ENCODE data around the gene NAV1. TPM values are rescaled to one million over a fixed set of nuclear protein-coding genes. Genes with fewer than 3 reads are reported as not detected.
"Not testable (repeated sequence)": the region's sequence is repeated elsewhere in the genome, so short reads cannot be mapped to it uniquely, and the experiment has no call there.

Gene NAV1
- total RNA-seq, 1 donor from 2014 or later: 0.83 TPM

- intact Hi-C loops (cut with micrococcal nuclease): no loop called here
- H3K4me1 Mint-ChIP-seq (ENCODE audit: low read depth): peaks cover 23% of the 10 kb centered on the region
- DNase-seq (ENCODE audit: low spot score): no peak
- no peak overlapping the region for H3K4me3 Mint-ChIP-seq
- H3K27me3 Mint-ChIP-seq (ENCODE audit: insufficient read depth): peaks cover 60% of the 10 kb centered on the region
- H3K27ac Mint-ChIP-seq: no peak overlapping the region
- no peaks in the 10 kb centered on the region for H3K9me3 Mint-ChIP-seq
- no peaks in the 10 kb centered on the region for H3K36me3 Mint-ChIP-seq (ENCODE audit: low read depth)
Observed at GRCh38 chr1:201537467-201537866, 1.5 kb upstream of the NAV1 start.

- intact Hi-C loops (cut with micrococcal nuclease): no loop called here
- Mint-ChIP-seq H3K4me1 (ENCODE audit: low read depth) (peaks cover 23% of the 10 kb centered on the region), H3K36me3 (ENCODE audit: low read depth) (no peaks in the 10 kb centered on the region), H3K9me3 (no peaks in the 10 kb centered on the region), H3K4me3 (peak overlapping the region; percentile 63), H3K27ac (no peak overlapping the region), H3K27me3 (ENCODE audit: insufficient read depth) (peaks cover 64% of the 10 kb centered on the region)
- DNase-seq (ENCODE audit: low spot score): no peak
Observed at GRCh38 chr1:201537891-201538611, 876 bp upstream of the NAV1 start.

- Mint-ChIP-seq H3K4me1 (ENCODE audit: low read depth) (peaks cover 21% of the 10 kb centered on the region), H3K4me3 (peak overlapping the region; percentile 28), H3K36me3 (ENCODE audit: low read depth) (no peaks in the 10 kb centered on the region), H3K27me3 (ENCODE audit: insufficient read depth) (peaks cover 75% of the 10 kb centered on the region), H3K27ac (no peak overlapping the region), H3K9me3 (no peaks in the 10 kb centered on the region)
- DNase-seq (ENCODE audit: low spot score): no peak
- intact Hi-C loops (cut with micrococcal nuclease): no loop called here
Observed at GRCh38 chr1:201539561-201540431, 869 bp downstream of the NAV1 start.

GRCh38 chr1:201540846-201541735, 2.2 kb downstream of the NAV1 start:
- H3K27me3 Mint-ChIP-seq (ENCODE audit: insufficient read depth): peaks cover 75% of the 10 kb centered on the region
- no peak overlapping the region for H3K27ac Mint-ChIP-seq
- H3K9me3 Mint-ChIP-seq: no peaks in the 10 kb centered on the region
- peaks cover 15% of the 10 kb centered on the region for H3K4me1 Mint-ChIP-seq (ENCODE audit: low read depth)
- H3K4me3 Mint-ChIP-seq: no peak overlapping the region
- intact Hi-C loops (cut with micrococcal nuclease): no loop called here
- no peaks in the 10 kb centered on the region for H3K36me3 Mint-ChIP-seq (ENCODE audit: low read depth)
- no peak for DNase-seq (ENCODE audit: low spot score)

GRCh38 chr1:201542309-201543035, 3.5 kb downstream of the NAV1 start:
- Mint-ChIP-seq H3K4me1 (ENCODE audit: low read depth) (peaks cover 7% of the 10 kb centered on the region), H3K27ac (no peak overlapping the region), H3K27me3 (ENCODE audit: insufficient read depth) (peaks cover 62% of the 10 kb centered on the region), H3K9me3 (no peaks in the 10 kb centered on the region), H3K4me3 (no peak overlapping the region), H3K36me3 (ENCODE audit: low read depth) (no peaks in the 10 kb centered on the region)
- intact Hi-C loops (cut with micrococcal nuclease): no loop called here
- no peak for DNase-seq (ENCODE audit: low spot score)

- H3K9me3 Mint-ChIP-seq: no peaks in the 10 kb centered on the region
- intact Hi-C loops (cut with micrococcal nuclease): no loop called here
- H3K4me3 Mint-ChIP-seq: no peak overlapping the region
- H3K36me3 Mint-ChIP-seq (ENCODE audit: low read depth): no peaks in the 10 kb centered on the region
- H3K27ac Mint-ChIP-seq: no peak overlapping the region
- H3K27me3 Mint-ChIP-seq (ENCODE audit: insufficient read depth): peaks cover 50% of the 10 kb centered on the region
- no peaks in the 10 kb centered on the region for H3K4me1 Mint-ChIP-seq (ENCODE audit: low read depth)
- DNase-seq (ENCODE audit: low spot score): no peak
Observed at GRCh38 chr1:201543871-201544642, 5.1 kb downstream of the NAV1 start.

GRCh38 chr1:201544710-201545109, 5.8 kb downstream of the NAV1 start:
- Mint-ChIP-seq H3K4me3 (no peak overlapping the region), H3K9me3 (no peaks in the 10 kb centered on the region), H3K27me3 (ENCODE audit: insufficient read depth) (peaks cover 45% of the 10 kb centered on the region), H3K36me3 (ENCODE audit: low read depth) (no peaks in the 10 kb centered on the region), H3K4me1 (ENCODE audit: low read depth) (no peaks in the 10 kb centered on the region), H3K27ac (no peak overlapping the region)
- intact Hi-C loops (cut with micrococcal nuclease): no loop called here
- no peak for DNase-seq (ENCODE audit: low spot score)

GRCh38 chr1:201545851-201546492, 7.0 kb downstream of the NAV1 start:
- H3K4me3 Mint-ChIP-seq: no peak overlapping the region
- intact Hi-C loops (cut with micrococcal nuclease): no loop called here
- H3K9me3 Mint-ChIP-seq: no peaks in the 10 kb centered on the region
- H3K4me1 Mint-ChIP-seq (ENCODE audit: low read depth): no peaks in the 10 kb centered on the region
- no peaks in the 10 kb centered on the region for H3K36me3 Mint-ChIP-seq (ENCODE audit: low read depth)
- no peak for DNase-seq (ENCODE audit: low spot score)
- peaks cover 35% of the 10 kb centered on the region for H3K27me3 Mint-ChIP-seq (ENCODE audit: insufficient read depth)
- H3K27ac Mint-ChIP-seq: no peak overlapping the region

- H3K9me3 Mint-ChIP-seq; H3K4me3 Mint-ChIP-seq; DNase-seq (ENCODE audit: low spot score); H3K27me3 Mint-ChIP-seq (ENCODE audit: insufficient read depth); H3K4me1 Mint-ChIP-seq (ENCODE audit: low read depth); H3K36me3 Mint-ChIP-seq (ENCODE audit: low read depth); intact Hi-C loops (cut with micrococcal nuclease); H3K27ac Mint-ChIP-seq: not testable (repeated sequence)
Observed at GRCh38 chr1:201549522-201549921, 10.6 kb downstream of the NAV1 start.

- intact Hi-C loops (cut with micrococcal nuclease): no loop called here
- no peak overlapping the region for H3K27ac Mint-ChIP-seq
- no peaks in the 10 kb centered on the region for H3K4me1 Mint-ChIP-seq (ENCODE audit: low read depth)
- DNase-seq (ENCODE audit: low spot score): no peak
- H3K4me3 Mint-ChIP-seq: no peak overlapping the region
- H3K9me3 Mint-ChIP-seq: no peaks in the 10 kb centered on the region
- peaks cover 5% of the 10 kb centered on the region for H3K27me3 Mint-ChIP-seq (ENCODE audit: insufficient read depth)
- no peaks in the 10 kb centered on the region for H3K36me3 Mint-ChIP-seq (ENCODE audit: low read depth)
Observed at GRCh38 chr1:201551096-201551495, 12.2 kb downstream of the NAV1 start.

GRCh38 chr1:201551877-201552731, 13.2 kb downstream of the NAV1 start:
- DNase-seq (ENCODE audit: low spot score): no peak
- H3K27ac Mint-ChIP-seq: no peak overlapping the region
- H3K36me3 Mint-ChIP-seq (ENCODE audit: low read depth): no peaks in the 10 kb centered on the region
- H3K27me3 Mint-ChIP-seq (ENCODE audit: insufficient read depth): peaks cover 5% of the 10 kb centered on the region
- no peaks in the 10 kb centered on the region for H3K9me3 Mint-ChIP-seq
- intact Hi-C loops (cut with micrococcal nuclease): no loop called here
- no peaks in the 10 kb centered on the region for H3K4me1 Mint-ChIP-seq (ENCODE audit: low read depth)
- no peak overlapping the region for H3K4me3 Mint-ChIP-seq

Measured in activated T-helper 1 cell treated with anti-CD3 and anti-CD28 coated beads, Interleukin-12 subunit alpha, Interleukin-12 subunit beta, Interleukin-2, Interleukin-4 antibody, amounts not matched to agents 30 ng/mL and 10 ng/mL and 1 ng/mL, durations not matched to agents 14 hours and 24 hours and 36 hours (primary cell).